Skeletal muscle satellite cell (primary cell): ENCODE data around the gene CELSR1.

Experiments used
- H3K27me3 ChIP-seq: 2 replicates; pipeline ENCODE4 v1.7.0; 2013; ENCODE audit warnings: low read length; ENCODE audit not compliant: control insufficient read depth, insufficient read depth
- H3K36me3 ChIP-seq: 2 replicates; pipeline ENCODE4 v1.7.0; 2013; ENCODE audit warnings: mild to moderate bottlenecking, control low read depth, low read length; ENCODE audit not compliant: insufficient read depth
- H3K4me1 ChIP-seq: 2 replicates; pipeline ENCODE4 v1.7.0; 2013; ENCODE audit warnings: low read length; ENCODE audit not compliant: control insufficient read depth, insufficient read depth
- H3K4me2 ChIP-seq: 2 replicates; pipeline ENCODE4 v1.7.0; 2013; ENCODE audit warnings: mild to moderate bottlenecking, low read length
- H3K4me3 ChIP-seq: 2 replicates; pipeline ENCODE4 v1.7.0; 2013; ENCODE audit warnings: low read length
- H3K9ac ChIP-seq: 2 replicates; pipeline ENCODE4 v1.7.0; 2013; ENCODE audit warnings: mild to moderate bottlenecking, low read depth, low read length, moderate library complexity
- H3K9me3 ChIP-seq: replicated peaks from 2 replicates; pipeline ENCODE4 v1.7.0; 2013; ENCODE audit warnings: mild to moderate bottlenecking, control low read depth, low read length

Gene CELSR1

GRCh38 chr22:46561435-46561905, 24.1 kb upstream of the CELSR1 start:
- peaks cover 7% of the 10 kb centered on the region for H3K4me1 ChIP-seq
- no peak overlapping the region for H3K9ac ChIP-seq
- H3K36me3 ChIP-seq = no peaks in the 10 kb centered on the region
- H3K27me3 ChIP-seq = peaks cover 10% of the 10 kb centered on the region
- no peaks in the 10 kb centered on the region for H3K9me3 ChIP-seq
- H3K4me3 ChIP-seq = no peak overlapping the region
- H3K4me2 ChIP-seq = no peak overlapping the region

GRCh38 chr22:46560696-46561295, 23.4 kb upstream of the CELSR1 start:
- peaks cover 10% of the 10 kb centered on the region for H3K27me3 ChIP-seq
- H3K4me3 ChIP-seq = no peak overlapping the region
- H3K36me3 ChIP-seq = no peaks in the 10 kb centered on the region
- no peaks in the 10 kb centered on the region for H3K9me3 ChIP-seq
- peaks cover 7% of the 10 kb centered on the region for H3K4me1 ChIP-seq
- no peak overlapping the region for H3K4me2 ChIP-seq
- H3K9ac ChIP-seq = no peak overlapping the region

GRCh38 chr22:46557736-46558480, 20.5 kb upstream of the CELSR1 start:
- no peak overlapping the region for H3K4me3 ChIP-seq
- H3K4me2 ChIP-seq = no peak overlapping the region
- no peak overlapping the region for H3K9ac ChIP-seq
- no peaks in the 10 kb centered on the region for H3K9me3 ChIP-seq
- H3K4me1 ChIP-seq = no peaks in the 10 kb centered on the region
- peaks cover 21% of the 10 kb centered on the region for H3K27me3 ChIP-seq
- H3K36me3 ChIP-seq = no peaks in the 10 kb centered on the region

GRCh38 chr22:46556775-46557174, 19.4 kb upstream of the CELSR1 start:
- Histone ChIP-seq H3K36me3 (no peaks in the 10 kb centered on the region), H3K4me3 (no peak overlapping the region), H3K4me2 (no peak overlapping the region), H3K9ac (no peak overlapping the region), H3K9me3 (no peaks in the 10 kb centered on the region), H3K4me1 (no peaks in the 10 kb centered on the region), H3K27me3 (peaks cover 21% of the 10 kb centered on the region)

- H3K9me3 ChIP-seq = no peaks in the 10 kb centered on the region
- no peak overlapping the region for H3K9ac ChIP-seq
- no peak overlapping the region for H3K4me2 ChIP-seq
- H3K4me3 ChIP-seq = no peak overlapping the region
- peaks cover 22% of the 10 kb centered on the region for H3K27me3 ChIP-seq
- H3K36me3 ChIP-seq = no peaks in the 10 kb centered on the region
- peaks cover 6% of the 10 kb centered on the region for H3K4me1 ChIP-seq
Observed at GRCh38 chr22:46553189-46553588, 15.8 kb upstream of the CELSR1 start.

GRCh38 chr22:46551996-46552395, 14.6 kb upstream of the CELSR1 start:
- peaks cover 18% of the 10 kb centered on the region for H3K27me3 ChIP-seq
- H3K9me3 ChIP-seq = no peaks in the 10 kb centered on the region
- H3K36me3 ChIP-seq = no peaks in the 10 kb centered on the region
- no peak overlapping the region for H3K4me3 ChIP-seq
- no peak overlapping the region for H3K9ac ChIP-seq
- H3K4me2 ChIP-seq = no peak overlapping the region
- H3K4me1 ChIP-seq = peaks cover 18% of the 10 kb centered on the region

GRCh38 chr22:46551321-46551720, 13.9 kb upstream of the CELSR1 start:
- peaks cover 23% of the 10 kb centered on the region for H3K4me1 ChIP-seq
- no peak overlapping the region for H3K9ac ChIP-seq
- H3K36me3 ChIP-seq = no peaks in the 10 kb centered on the region
- H3K4me3 ChIP-seq = no peak overlapping the region
- no peaks in the 10 kb centered on the region for H3K9me3 ChIP-seq
- H3K27me3 ChIP-seq = peaks cover 16% of the 10 kb centered on the region
- H3K4me2 ChIP-seq = no peak overlapping the region

GRCh38 chr22:46549971-46550641, 12.7 kb upstream of the CELSR1 start:
- Histone ChIP-seq H3K27me3 (peaks cover 14% of the 10 kb centered on the region), H3K9me3 (no peaks in the 10 kb centered on the region), H3K9ac (no peak overlapping the region), H3K36me3 (no peaks in the 10 kb centered on the region), H3K4me2 (no peak overlapping the region), H3K4me1 (peaks cover 23% of the 10 kb centered on the region), H3K4me3 (no peak overlapping the region)

- Histone ChIP-seq H3K4me2 (no peak overlapping the region), H3K27me3 (peaks cover 8% of the 10 kb centered on the region), H3K4me1 (peaks cover 23% of the 10 kb centered on the region), H3K4me3 (no peak overlapping the region), H3K36me3 (no peaks in the 10 kb centered on the region), H3K9ac (no peak overlapping the region), H3K9me3 (no peaks in the 10 kb centered on the region)
Observed at GRCh38 chr22:46549563-46549840, 12.1 kb upstream of the CELSR1 start.

GRCh38 chr22:46547883-46548244, 10.4 kb upstream of the CELSR1 start:
- Histone ChIP-seq H3K27me3 (peaks cover 5% of the 10 kb centered on the region), H3K9me3 (no peaks in the 10 kb centered on the region), H3K36me3 (no peaks in the 10 kb centered on the region), H3K9ac (peak overlapping the region; percentile 67), H3K4me1 (peaks cover 23% of the 10 kb centered on the region), H3K4me3 (peak overlapping the region; percentile 25), H3K4me2 (peak overlapping the region; percentile 64)

- H3K4me3 ChIP-seq = peak overlapping the region; percentile 25
- peaks cover 5% of the 10 kb centered on the region for H3K27me3 ChIP-seq
- peaks cover 23% of the 10 kb centered on the region for H3K4me1 ChIP-seq
- H3K36me3 ChIP-seq = no peaks in the 10 kb centered on the region
- H3K9ac ChIP-seq = peak overlapping the region; percentile 67
- peak overlapping the region; percentile 64 for H3K4me2 ChIP-seq
- H3K9me3 ChIP-seq = no peaks in the 10 kb centered on the region
Observed at GRCh38 chr22:46547179-46547882, 9.9 kb upstream of the CELSR1 start.
